Fibroblast of pulmonary artery (primary cell): ENCODE data around the gene DNAI2.

ENCODE experiments used
- DNase-seq: peaks from one replicate; pipeline ENCODE4 v3.0.0-alpha.2; 2010; ENCODE audit warnings: low read depth
- H3K4me3 ChIP-seq: replicated peaks from 2 replicates; pipeline ENCODE4 v1.5.1; 2011; ENCODE audit warnings: low read depth, mild to moderate bottlenecking, control low read depth, low read length, moderate library complexity
- CTCF ChIP-seq: IDR thresholded peaks from 2 replicates; pipeline ENCODE4 v1.5.1; 2011; ENCODE audit warnings: mild to moderate bottlenecking, control low read depth, low read length, inconsistent platforms; ENCODE audit errors: missing control alignments

DNAI2 gene

GRCh38 chr17:74317071-74317470 lies 43.0 kb downstream of the DNAI2 start:
- no peak overlapping the region for H3K4me3 ChIP-seq
- no peak for DNase-seq
- TF ChIP-seq CTCF: no peak

GRCh38 chr17:74318391-74318790 lies 44.4 kb downstream of the DNAI2 start:
- no peak for TF ChIP-seq CTCF
- DNase-seq: no peak
- no peak overlapping the region for H3K4me3 ChIP-seq

- no peak for TF ChIP-seq CTCF
- no peak for DNase-seq
These were observed 50.5 kb downstream of the DNAI2 start for GRCh38 chr17:74324521-74324920.

GRCh38 chr17:74325376-74325742 lies 51.3 kb downstream of the DNAI2 start:
- H3K4me3 ChIP-seq: no peak overlapping the region
- no peak for DNase-seq
- TF ChIP-seq CTCF: no peak

More at GRCh38 chr17:74324521-74324920, 50.5 kb downstream of the DNAI2 start:
- H3K4me3 ChIP-seq: no peak overlapping the region

- DNase-seq: no peak
- TF ChIP-seq CTCF: no peak
- H3K4me3 ChIP-seq: no peak within 1 kb of the TSS
These were observed 51.8 kb downstream of the DNAI2 start, which contains the start of gene KIF19 for GRCh38 chr17:74325743-74326379. KIF19 (plus strand) TSS chr17:74326226; CDS start chr17:74326350, 124 bp downstream.

GRCh38 chr17:74326506-74326905 lies 52.5 kb downstream of the DNAI2 start:
- no peak for TF ChIP-seq CTCF
- H3K4me3 ChIP-seq: no peak overlapping the region
- no peak for DNase-seq

- no peak for TF ChIP-seq CTCF
- no peak overlapping the region for H3K4me3 ChIP-seq
- DNase-seq: no peak
These were observed 54.5 kb downstream of the DNAI2 start for GRCh38 chr17:74328487-74328886.
